ENCODE measurements around the gene GNB5.

DNA sequence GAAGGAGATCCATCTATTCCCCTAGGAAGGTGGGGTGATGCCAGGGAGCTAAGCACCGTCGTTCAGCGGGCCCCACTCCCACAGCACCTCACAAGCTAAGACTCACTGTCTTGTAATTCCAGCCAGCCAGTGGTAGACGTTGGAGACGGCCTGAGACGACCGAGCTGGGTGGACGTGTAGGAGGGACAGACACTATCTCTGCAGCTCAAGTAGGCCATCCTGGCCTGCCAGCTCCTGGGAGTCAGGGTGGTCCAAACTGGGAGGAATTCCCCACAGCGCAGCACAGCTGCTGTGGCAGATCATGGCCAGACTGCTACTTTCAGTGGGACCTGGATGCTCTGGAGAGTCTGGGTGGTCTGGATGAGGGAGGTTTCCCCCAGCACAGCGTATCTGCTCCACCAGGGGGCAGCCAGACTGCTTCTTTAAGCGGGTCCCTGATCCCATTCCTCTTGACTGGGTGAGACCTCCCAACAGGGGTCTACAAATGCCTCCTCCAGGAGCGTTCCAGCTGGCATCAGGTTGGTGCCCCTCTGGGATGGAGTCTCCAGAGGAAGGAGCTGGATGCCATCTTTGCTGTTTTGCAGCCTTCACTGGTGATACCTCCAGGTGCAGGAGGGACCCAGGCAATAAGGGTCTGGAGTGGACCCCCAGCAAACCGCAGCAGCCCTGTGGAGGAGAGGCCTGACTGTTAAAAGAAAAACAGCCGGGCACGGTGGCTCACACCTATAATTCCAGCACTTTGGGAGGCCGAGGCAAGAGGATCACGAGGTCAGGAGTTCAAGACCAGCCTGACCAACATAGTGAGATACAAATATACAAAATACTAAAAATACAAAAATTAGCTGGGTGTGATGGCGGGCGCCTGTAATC lies 27.6 kb downstream of the GNB5 start:
- TF ChIP-seq, protein P1, sequence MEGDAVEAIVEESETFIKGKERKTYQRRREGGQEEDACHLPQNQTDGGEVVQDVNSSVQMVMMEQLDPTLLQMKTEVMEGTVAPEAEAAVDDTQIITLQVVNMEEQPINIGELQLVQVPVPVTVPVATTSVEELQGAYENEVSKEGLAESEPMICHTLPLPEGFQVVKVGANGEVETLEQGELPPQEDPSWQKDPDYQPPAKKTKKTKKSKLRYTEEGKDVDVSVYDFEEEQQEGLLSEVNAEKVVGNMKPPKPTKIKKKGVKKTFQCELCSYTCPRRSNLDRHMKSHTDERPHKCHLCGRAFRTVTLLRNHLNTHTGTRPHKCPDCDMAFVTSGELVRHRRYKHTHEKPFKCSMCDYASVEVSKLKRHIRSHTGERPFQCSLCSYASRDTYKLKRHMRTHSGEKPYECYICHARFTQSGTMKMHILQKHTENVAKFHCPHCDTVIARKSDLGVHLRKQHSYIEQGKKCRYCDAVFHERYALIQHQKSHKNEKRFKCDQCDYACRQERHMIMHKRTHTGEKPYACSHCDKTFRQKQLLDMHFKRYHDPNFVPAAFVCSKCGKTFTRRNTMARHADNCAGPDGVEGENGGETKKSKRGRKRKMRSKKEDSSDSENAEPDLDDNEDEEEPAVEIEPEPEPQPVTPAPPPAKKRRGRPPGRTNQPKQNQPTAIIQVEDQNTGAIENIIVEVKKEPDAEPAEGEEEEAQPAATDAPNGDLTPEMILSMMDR (IDR thresholded peaks at IDR 0.05; ENCODE audit: poor library complexity): no peak
- TF ChIP-seq EZH2 (IDR thresholded peaks at IDR 0.05; ENCODE audit: borderline replicate concordance): no peak

Measured in hepatocyte (in vitro differentiated cells).